HG02870 (cell line): ENCODE data around the gene C18orf63.

Source experiments
- ATAC-seq: cut with Tn5 transposase; IDR thresholded peaks from one replicate; pipeline ENCODE4 v1.9.1; 2021; ENCODE audit warnings: mild to moderate bottlenecking, moderate library complexity; ENCODE audit not compliant: unreplicated experiment

Gene C18orf63

GRCh38 chr18:74402806-74403433 lies 87.3 kb downstream of the C18orf63 start:
- no peak for ATAC-seq

DNA sequence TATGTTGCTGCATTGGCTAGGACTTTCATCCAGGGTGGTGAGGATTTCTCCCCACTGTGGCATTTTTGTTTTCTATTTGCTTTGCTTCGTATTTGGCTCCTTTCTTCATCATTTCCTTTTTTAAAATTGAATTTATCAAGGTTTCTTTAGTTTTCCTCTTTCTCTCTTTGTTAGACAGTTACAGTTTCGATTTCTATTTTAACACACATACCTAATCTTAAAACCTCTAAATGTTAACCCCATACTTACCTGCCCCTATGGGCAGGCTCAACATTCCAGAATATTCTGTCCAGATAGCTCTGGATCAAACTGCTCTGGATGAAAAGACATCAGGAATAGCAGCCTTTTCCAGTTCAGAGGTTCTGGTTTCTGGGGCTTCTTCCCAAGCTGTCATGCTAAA lies 92.2 kb downstream of the C18orf63 start:
- no peak for ATAC-seq
